Measurements from ENCODE around the gene C13orf46. TPM values are rescaled to one million over a fixed set of nuclear protein-coding genes. Genes with fewer than 3 reads are reported as not detected.

The C13orf46 gene
- total RNA-seq, 1 experiment from 2014 or later = 0.33 TPM

DNA sequence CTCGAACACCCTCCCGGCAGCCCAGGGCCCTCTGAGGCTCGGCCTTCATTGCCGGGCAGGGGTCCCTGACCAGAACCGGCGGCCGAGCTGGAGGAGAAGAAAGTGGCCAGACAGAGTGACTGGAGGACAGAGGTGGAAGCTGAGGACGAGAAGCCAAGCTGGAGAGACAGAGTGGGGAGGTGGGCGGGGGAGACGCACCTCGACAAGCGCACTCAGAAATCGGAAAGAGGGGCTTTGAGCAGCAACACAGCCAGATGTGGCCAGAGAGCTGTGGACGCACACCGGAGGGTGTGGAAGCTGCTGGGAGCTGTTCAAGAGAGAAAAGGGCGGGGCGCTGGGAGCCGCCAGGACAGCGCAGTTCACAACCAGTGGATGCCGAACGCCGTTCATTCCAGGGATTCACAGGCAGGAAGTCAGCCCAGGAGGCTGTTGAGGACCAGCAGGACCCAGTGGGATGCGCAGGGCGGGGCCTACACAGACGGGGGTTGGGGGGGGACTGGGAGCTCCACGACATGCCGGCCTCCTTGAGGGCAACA lies 28.2 kb upstream of the C13orf46 start:
- CTCF ChIA-PET = no interaction called here
- Mint-ChIP-seq H3K27ac (ENCODE audit: unreplicated experiment) (no peak overlapping the region), H3K27me3 (ENCODE audit: unreplicated experiment) (no peaks in the 10 kb centered on the region), H3K4me3 (ENCODE audit: low read depth, unreplicated experiment) (no peak overlapping the region), H3K4me1 (ENCODE audit: low read depth, unreplicated experiment) (no peaks in the 10 kb centered on the region), H3K9me3 (ENCODE audit: low read depth, unreplicated experiment) (no peaks in the 10 kb centered on the region), H3K36me3 (ENCODE audit: insufficient read depth, unreplicated experiment) (no peaks in the 10 kb centered on the region)
- TF ChIP-seq, protein P1, sequence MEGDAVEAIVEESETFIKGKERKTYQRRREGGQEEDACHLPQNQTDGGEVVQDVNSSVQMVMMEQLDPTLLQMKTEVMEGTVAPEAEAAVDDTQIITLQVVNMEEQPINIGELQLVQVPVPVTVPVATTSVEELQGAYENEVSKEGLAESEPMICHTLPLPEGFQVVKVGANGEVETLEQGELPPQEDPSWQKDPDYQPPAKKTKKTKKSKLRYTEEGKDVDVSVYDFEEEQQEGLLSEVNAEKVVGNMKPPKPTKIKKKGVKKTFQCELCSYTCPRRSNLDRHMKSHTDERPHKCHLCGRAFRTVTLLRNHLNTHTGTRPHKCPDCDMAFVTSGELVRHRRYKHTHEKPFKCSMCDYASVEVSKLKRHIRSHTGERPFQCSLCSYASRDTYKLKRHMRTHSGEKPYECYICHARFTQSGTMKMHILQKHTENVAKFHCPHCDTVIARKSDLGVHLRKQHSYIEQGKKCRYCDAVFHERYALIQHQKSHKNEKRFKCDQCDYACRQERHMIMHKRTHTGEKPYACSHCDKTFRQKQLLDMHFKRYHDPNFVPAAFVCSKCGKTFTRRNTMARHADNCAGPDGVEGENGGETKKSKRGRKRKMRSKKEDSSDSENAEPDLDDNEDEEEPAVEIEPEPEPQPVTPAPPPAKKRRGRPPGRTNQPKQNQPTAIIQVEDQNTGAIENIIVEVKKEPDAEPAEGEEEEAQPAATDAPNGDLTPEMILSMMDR (IDR thresholded peaks at IDR 0.05; ENCODE audit: unreplicated experiment) = no peak
- DNase-seq = no peak
- BruUV-seq (replicated peaks) = no TSS peak
- intact Hi-C loops (cut with micrococcal nuclease; ENCODE audit: unreplicated experiment) = no loop called here

GRCh38 chr13:114001331-114002008 lies 27.6 kb upstream of the C13orf46 start:
- Mint-ChIP-seq H3K4me1 (ENCODE audit: low read depth, unreplicated experiment) (no peaks in the 10 kb centered on the region), H3K27ac (ENCODE audit: unreplicated experiment) (no peak overlapping the region), H3K4me3 (ENCODE audit: low read depth, unreplicated experiment) (no peak overlapping the region), H3K27me3 (ENCODE audit: unreplicated experiment) (no peaks in the 10 kb centered on the region), H3K9me3 (ENCODE audit: low read depth, unreplicated experiment) (no peaks in the 10 kb centered on the region), H3K36me3 (ENCODE audit: insufficient read depth, unreplicated experiment) (no peaks in the 10 kb centered on the region)
- CTCF ChIA-PET = no interaction called here
- BruUV-seq (replicated peaks) = no TSS peak
- TF ChIP-seq, protein P1 (IDR thresholded peaks at IDR 0.05; ENCODE audit: unreplicated experiment) = no peak
- intact Hi-C loops (cut with micrococcal nuclease; ENCODE audit: unreplicated experiment) = no loop called here
- no peak for DNase-seq

- no peak overlapping the region for H3K27ac Mint-ChIP-seq (ENCODE audit: unreplicated experiment)
- no peaks in the 10 kb centered on the region for H3K9me3 Mint-ChIP-seq (ENCODE audit: low read depth, unreplicated experiment)
- no TSS peak for BruUV-seq (replicated peaks)
- intact Hi-C loops (cut with micrococcal nuclease; ENCODE audit: unreplicated experiment) = no loop called here
- H3K36me3 Mint-ChIP-seq (ENCODE audit: insufficient read depth, unreplicated experiment) = no peaks in the 10 kb centered on the region
- CTCF ChIA-PET = no interaction called here
- H3K27me3 Mint-ChIP-seq (ENCODE audit: unreplicated experiment) = no peaks in the 10 kb centered on the region
- H3K4me3 Mint-ChIP-seq (ENCODE audit: low read depth, unreplicated experiment) = no peak overlapping the region
- TF ChIP-seq, protein P1 (IDR thresholded peaks at IDR 0.05; ENCODE audit: unreplicated experiment) = no peak
- no peaks in the 10 kb centered on the region for H3K4me1 Mint-ChIP-seq (ENCODE audit: low read depth, unreplicated experiment)
- DNase-seq = no peak
These were observed 26.5 kb upstream of the C13orf46 start for GRCh38 chr13:114000151-114001040.

- Mint-ChIP-seq H3K36me3 (ENCODE audit: insufficient read depth, unreplicated experiment) (no peaks in the 10 kb centered on the region), H3K27me3 (ENCODE audit: unreplicated experiment) (no peaks in the 10 kb centered on the region), H3K4me1 (ENCODE audit: low read depth, unreplicated experiment) (no peaks in the 10 kb centered on the region), H3K9me3 (ENCODE audit: low read depth, unreplicated experiment) (no peaks in the 10 kb centered on the region), H3K27ac (ENCODE audit: unreplicated experiment) (no peak overlapping the region), H3K4me3 (ENCODE audit: low read depth, unreplicated experiment) (no peak overlapping the region)
- intact Hi-C loops (cut with micrococcal nuclease; ENCODE audit: unreplicated experiment) = no loop called here
- BruUV-seq (replicated peaks) = no TSS peak
- TF ChIP-seq, protein P1 (IDR thresholded peaks at IDR 0.05; ENCODE audit: unreplicated experiment) = no peak
- no peak for DNase-seq
- CTCF ChIA-PET = no interaction called here
These were observed 25.7 kb upstream of the C13orf46 start for GRCh38 chr13:113999618-113999910.
